HG02610 (cell line): ENCODE results near the gene HBEGF.
"Not testable (repeated sequence)": the region's sequence is repeated elsewhere in the genome, so short reads cannot be mapped to it uniquely, and the experiment has no call there.

ENCODE experiments used
- ATAC-seq: cut with Tn5 transposase; IDR thresholded peaks from one replicate; pipeline ENCODE4 v1.9.1; 2021; ENCODE audit warnings: mild to moderate bottlenecking, moderate library complexity; ENCODE audit not compliant: unreplicated experiment

Gene HBEGF

GRCh38 chr5:140361901-140362300, 15.5 kb upstream of the HBEGF start:
- no peak for ATAC-seq

DNA sequence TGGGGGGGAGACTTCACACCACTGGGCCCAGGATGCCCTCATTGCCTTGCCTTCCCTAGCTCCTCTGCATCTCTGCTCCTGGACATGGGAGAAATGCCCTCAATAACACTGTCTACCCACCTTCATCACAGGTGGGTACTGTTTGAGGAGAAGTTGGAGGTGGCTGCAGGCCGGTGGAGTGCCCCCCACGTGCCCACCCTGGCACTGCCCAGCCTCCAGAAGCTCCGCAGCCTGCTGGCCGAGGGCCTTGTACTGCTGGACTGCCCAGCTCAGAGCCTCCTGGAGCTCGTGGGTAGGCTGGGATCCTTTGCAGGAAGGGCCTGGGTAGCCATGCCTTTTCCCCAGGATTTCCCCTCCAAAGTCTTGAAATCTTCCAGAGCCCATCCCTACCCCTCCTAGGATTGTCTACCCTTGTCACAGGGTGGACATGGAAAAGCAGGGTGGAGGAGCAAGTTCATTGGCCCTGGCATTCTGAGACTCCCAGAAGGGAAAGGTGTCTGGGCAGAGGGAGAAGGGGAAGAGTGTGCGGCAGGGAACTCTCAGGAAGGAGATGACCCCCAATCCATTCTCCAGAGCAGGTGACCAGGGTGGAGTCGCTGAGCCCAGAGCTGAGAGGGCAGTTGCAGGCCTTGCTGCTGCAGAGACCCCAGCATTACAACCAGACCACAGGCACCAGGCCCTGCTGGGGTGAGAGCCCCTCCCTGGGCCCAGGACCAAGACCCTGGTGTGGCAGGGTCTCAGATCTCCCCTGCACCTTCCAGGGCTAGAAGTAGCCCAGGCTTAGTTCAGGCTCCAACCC, 14.5 kb upstream of the HBEGF start:
- ATAC-seq = no peak

DNA sequence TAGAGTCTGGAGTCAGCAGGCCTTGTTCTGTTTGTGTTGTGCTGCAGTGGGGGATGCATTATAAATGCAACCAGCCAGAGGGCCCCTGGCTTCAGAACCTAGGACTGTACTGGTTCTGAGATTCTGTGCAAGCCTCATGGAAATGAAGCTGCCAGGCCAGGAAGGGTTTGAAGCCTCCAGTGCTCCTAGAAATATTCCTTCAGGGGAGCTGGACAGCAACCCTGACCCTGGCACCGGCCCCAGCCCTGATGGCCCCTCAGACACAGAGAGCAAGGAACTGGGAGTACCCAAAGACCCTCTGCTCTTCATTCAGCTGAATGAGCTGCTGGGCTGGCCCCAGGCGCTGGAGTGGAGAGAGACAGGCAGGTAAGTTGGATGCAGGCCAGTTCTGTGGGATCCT, 13.7 kb upstream of the HBEGF start, which contains the start of gene SLC4A9:
Gene SLC4A9 (plus strand): TSS at position 94 of the 400 bp plus-strand sequence. CDS start 43 bp downstream, at position 137.
- no peak for ATAC-seq

- no peak for ATAC-seq
These were observed 12.4 kb upstream of the HBEGF start for GRCh38 chr5:140358738-140359310.

DNA sequence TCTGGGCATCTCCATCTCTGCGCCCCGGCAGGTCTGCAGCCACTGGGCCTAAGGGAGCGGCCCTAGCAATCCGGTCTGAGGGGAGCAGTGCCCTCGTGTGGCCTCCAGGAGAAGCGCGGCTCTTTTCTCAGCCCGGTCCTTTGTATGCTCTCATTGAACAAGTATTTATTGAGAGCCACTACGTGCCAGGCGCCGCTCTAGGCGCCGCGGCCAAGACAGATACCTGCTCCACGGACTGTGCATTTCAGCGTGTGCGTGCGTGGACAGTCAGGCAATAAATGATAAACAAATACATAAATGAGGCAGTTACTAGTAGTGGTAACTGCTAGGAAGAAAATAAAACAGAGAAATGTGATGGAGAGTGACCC, 11.3 kb upstream of the HBEGF start:
- peak; percentile 96 for ATAC-seq

GRCh38 chr5:140356853-140357725, 10.7 kb upstream of the HBEGF start:
- peak; percentile 22 for ATAC-seq

GRCh38 chr5:140355546-140355945, 9.1 kb upstream of the HBEGF start:
- no peak for ATAC-seq

- ATAC-seq = peak; percentile 70
These were observed 5.4 kb upstream of the HBEGF start for GRCh38 chr5:140351609-140352334.

GRCh38 chr5:140349244-140349643, 2.8 kb upstream of the HBEGF start:
- no peak for ATAC-seq

DNA sequence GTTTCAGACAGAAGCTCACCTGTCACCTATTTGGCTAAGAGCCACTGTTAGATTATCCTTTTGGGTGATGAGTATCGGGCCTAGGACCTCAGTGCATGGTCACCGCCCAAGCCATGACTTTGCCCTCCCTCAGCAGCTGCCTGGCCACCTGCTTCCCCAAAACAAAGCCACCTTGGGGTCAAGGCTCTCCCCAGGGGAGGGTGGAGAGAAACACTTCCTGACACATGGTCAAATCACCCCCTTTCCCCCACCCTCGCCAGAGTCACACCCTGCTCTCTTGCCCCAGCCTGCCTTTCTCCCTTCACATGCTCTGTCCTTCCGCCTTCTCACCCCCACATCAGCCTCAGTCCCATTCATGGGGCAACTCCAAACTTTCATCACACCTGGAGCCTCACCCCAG, 1.7 kb upstream of the HBEGF start:
- ATAC-seq = no peak

GRCh38 chr5:140347360-140347759, 957 bp upstream of the HBEGF start:
- no peak for ATAC-seq

- peak; percentile 2 for ATAC-seq
These were observed 470 bp downstream of the HBEGF start for GRCh38 chr5:140345919-140346347.

DNA sequence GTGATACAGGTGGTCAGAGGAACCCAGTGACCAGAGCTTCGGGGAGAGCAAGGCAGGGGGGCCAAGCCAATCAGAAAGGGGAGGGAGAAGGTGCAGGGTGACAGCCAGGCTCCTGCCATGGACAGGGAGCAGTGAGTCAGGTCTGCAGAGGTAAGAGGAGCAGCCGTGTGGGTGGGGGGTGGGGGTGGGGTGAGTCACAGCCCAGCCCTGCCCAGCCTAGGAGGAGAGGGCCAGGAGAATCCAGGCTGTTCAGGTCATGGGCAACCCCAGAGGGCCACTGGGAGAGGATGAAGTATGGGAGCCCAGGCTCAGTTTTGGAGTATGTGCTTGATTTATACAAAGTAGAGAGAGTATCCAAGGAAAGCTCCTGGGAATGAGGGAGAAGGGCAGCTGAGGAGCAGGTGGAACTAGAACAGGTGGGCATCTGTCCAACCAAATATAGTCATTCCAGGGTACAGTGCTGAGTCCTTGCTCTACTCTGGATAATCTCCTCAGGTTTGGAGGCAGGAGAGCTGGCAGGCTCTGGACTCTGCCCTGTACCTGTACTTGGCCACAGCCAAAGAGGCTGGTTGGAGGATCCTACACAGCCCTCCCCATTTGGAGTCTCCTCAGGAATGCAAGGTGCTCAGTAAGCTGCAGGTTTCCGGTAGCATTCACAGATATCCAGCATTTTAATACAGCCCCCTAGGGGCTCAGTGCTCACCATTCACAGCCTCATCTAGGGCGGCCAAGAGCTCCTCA, 1.6 kb downstream of the HBEGF start:
- ATAC-seq = no peak

GRCh38 chr5:140343849-140344248, 2.6 kb downstream of the HBEGF start:
- not testable (repeated sequence) for ATAC-seq

- ATAC-seq = no peak
These were observed 3.5 kb downstream of the HBEGF start for GRCh38 chr5:140342896-140343295.

GRCh38 chr5:140342287-140342686, 4.1 kb downstream of the HBEGF start:
- peak; percentile 27 for ATAC-seq

DNA sequence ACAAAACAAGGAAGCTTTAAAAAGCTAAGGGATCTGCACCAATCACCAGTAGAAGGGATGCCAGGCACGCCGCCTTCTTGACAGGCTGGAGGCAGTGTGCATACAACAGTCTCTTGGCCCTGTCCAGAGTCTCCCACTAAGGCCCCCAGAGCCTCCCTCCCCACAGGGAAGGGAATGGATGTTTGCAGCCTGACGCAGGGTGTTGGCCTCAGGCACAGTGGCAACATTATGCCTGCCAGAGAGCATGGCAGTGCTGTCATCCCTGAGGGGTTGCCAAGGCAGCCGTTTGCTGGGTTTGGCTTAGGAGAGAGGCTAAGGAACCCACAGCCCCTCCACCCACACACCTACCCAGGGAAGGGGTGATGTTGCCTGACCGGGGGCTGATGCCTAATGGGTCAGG, 4.8 kb downstream of the HBEGF start:
- no peak for ATAC-seq

GRCh38 chr5:140340605-140341121, 5.7 kb downstream of the HBEGF start:
- no peak for ATAC-seq

GRCh38 chr5:140339636-140340035, 6.8 kb downstream of the HBEGF start:
- no peak for ATAC-seq

- ATAC-seq = no peak
These were observed 7.5 kb downstream of the HBEGF start for GRCh38 chr5:140338908-140339307.
